ENCODE data around the gene IRX1.

IRX1 gene

DNA sequence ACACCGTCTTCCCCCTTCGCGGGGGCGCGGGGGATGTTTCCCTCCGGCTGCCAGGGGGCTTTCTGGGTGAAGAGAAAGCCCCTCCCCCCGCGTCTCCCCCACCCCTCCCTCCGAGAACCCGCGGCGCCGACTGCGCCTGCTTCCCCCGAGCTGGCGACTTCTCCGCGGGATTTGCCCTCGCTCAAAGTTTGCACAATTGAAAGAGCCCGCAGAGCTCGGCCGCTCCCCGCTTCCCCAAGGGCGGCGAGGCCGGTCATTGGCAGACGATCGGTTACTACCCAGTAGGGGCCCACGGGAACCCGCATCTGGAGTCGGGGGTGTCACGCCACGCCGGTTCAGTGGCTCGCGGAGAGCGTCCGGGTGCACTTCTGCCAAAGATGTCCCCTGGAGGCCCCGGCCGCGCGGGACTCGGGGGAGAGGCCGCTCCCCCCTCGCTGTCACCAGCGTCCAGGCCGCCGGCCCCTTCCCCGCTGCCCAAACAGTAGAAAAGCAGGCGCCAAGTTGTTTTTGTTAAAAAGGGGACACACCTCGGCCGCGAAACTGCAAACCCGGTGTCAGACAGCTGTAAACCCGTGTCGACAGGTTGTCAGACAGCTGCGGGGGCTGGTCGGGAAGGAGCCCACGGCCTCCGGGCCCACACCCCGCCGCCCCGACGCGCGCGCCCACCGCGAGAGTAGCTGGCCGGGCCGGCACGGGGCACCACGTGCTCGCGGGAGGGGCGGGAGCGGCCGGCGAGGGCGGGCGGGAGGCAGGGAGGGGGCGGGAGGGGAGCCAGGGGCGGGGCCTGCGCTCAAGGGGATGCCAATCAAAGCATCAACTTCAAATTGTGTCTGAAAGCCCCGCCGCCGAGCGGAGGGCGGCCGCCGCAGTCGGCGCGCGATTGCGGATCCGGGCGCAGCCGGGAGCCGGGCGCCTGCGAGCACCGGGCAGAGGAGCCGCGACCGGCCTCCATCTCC lies at the start of gene IRX1:
TSS of gene IRX1 (plus strand) at position 827 of the 956 bp plus-strand sequence. CDS start 274 bp downstream, outside the sequence.
- DNase-seq (ENCODE audit: low spot score) = no peak

DNA sequence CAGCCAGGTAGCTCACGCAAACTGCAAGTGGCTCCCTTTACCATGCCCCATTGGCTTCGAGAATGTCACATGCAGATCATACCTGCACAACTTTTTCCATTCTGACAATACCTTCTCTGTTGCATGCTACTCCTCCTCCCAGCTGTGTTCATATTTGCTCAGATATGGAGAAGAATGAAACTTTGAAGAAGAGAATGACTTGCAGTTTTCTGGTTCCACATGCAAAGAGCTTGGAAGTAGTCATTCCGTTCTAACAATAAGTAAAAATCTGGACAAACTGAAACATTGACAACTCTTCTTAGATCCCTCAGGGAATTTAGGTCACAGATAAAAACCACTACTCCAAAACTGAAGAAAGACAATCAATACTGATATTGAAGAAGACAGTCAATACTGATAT lies 49.6 kb upstream of the IRX1 start:
- no peak for DNase-seq (ENCODE audit: low spot score)

DNA sequence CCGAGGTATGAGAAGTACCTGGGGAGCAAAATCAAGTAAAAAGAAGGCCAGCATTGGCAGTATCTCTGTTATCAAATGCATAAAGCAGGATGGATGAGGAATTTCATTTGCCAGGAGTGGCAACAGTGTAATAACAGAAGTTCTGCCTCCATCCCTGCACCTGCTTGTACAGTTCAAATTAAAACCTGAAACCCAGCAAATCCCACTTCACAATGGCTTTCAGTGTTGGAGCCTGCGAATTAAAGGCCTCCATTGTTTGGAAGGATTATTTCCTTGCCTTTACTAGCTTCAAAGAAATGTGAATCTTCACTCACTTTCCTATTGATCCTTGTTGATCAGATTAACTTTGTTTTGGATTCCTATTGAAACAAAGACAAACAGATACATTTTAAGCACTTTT lies 31.5 kb upstream of the IRX1 start:
- DNase-seq (ENCODE audit: low spot score) = no peak

DNA sequence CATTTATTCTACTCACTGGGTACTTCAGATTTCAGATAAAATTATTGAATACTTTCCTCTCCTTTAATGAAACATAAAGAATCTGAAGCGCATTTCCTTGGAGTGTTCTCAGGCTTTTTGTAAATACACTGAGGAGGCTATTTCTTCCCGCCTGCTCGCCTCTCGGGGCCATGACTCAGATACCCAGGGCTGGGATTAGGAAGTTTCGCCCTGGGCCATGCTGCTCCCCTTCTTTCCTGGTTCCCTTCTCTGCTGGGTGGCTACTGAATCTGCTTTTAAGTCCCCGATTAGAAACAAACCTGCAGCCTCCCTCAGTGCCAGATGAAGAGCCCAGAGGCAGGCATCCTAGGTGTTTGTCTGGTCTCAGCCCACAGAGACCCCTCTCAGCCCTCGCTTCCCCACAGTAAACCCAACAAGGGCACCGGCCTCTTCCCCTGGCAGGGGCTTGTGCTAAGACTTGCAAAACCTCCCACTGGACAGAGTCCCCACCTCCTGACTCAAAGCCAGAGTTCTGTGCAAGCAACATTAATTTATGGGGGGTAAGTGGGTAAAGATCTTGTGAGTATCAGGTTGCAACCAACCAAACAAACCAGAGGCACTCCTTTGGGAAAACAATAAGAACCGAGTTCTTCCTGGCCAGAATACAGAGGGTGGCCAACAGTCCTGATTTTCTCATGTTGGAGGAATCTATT lies 30.7 kb upstream of the IRX1 start:
- no peak for DNase-seq (ENCODE audit: low spot score)

DNA sequence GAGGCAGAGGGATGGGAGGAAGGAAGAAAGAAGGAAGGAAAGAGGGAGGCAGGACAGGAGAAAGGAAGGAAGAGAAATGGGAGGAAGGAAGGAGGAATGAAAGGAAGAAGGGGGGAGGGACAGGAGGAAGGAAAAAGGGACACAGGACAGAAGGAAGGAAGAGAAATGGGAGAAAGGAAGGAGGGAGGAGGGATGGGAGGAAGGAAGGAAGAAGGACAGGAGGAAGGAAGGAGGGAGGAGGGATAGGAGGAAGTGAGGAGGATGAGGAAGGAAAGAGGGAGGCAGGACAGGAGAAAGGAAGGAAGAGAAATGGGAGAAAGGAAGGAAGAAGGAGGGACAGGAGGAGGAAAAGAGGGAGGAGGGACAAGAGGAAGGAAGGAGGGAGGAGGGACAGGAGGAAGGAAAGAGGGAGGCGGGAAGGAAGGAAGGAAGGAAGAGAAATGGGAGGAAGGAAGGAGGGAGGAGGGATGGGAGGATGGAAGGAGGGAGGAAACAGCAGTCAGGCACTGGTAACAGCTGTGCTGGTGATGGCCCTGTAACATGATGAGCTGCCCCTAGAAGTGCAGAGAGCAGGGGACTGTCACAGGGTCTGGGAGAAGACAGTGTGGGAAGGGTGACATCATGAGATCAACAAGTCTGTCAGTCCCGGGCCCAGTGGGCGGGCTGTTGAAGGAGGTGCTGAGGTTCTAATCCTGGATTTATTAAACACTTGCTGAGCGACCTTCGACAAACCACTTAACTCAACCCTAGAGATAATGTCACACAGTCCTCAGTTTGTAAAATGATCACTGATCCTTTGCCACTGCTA lies 10.7 kb upstream of the IRX1 start:
- no peak for DNase-seq (ENCODE audit: low spot score)

DNA sequence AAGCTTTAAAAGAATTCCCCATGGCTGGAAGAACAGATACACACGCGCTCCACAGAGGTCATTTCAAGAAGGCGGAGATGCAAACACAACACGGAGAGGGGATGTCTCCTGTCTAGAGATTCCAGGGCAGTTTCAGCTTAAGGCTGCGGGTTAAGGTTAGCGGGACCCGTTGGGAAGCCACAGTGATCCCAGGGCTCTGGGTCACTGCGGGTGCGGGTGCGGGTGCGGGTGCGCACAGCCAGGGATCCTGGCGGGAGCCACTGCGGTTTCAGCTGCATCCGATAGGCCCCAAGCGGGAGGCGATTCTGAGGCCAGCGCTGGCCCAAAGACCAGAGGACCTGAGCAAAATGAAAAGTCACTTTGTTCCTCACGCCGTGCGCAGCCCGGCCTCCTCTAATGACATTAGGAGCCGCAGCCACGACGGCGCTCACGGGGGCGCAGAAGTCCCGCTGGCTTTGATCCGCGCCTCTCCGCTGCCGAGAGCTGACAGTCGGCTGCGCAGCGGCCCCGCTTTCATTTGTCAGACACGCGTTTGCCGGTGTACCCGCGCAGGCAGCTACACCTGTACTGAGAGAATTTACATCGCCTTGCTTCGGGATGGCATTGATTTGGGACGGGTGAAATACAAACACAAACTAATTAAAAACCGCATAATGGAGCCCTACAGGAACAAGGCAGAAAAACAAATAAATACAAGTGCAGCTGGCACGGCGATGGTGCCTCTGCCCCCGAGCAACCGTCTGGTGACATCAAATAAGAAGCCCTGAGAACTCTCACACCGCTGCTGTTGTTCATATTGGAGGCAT lies 5.3 kb upstream of the IRX1 start:
- DNase-seq (ENCODE audit: low spot score) = no peak

DNA sequence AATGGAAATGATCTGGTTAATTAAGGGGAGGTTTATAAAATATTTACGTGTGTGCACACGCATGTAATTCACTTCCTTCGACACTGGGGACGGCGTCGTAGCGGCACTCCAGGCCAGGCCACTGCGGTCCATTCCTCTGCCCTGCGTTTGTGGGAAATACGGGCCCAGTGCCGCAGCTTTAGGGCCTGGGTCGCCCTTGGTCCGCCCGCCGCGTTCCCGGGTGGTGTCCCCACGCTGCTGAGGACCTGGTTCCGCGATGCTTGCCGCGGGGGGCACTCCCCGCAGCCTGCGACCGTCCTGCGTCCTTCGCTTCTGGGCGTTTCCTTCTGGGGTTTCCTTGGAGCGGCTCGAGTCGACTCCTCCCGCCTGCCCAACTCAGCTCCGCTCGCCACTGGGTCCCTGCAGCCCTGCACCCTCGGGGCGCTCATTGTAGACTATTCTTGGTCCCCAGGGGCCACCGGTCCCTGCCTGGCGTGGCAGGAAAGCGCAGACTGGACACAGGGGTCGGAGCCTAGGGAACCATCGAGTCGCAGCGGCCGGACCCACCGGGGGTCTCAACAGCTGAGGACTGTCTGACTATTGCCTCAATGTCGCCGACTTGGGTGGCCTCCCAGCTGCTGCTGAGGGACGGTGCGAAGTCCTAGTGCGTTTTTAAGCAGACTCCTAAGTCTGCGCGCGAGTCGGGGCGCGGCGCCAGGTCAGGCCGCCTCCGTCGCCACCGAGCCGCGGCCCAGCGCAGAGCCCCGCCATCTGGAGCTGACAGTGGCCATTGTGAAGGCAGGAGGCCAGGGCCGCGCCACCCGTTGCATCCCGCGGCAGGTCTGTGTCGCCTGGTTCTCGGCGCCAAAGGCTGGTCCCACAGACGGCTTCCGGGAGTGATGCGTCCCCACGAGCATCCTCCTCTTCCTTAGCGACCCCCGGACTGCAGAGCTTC lies 4.4 kb upstream of the IRX1 start:
- DNase-seq (ENCODE audit: low spot score) = no peak

DNA sequence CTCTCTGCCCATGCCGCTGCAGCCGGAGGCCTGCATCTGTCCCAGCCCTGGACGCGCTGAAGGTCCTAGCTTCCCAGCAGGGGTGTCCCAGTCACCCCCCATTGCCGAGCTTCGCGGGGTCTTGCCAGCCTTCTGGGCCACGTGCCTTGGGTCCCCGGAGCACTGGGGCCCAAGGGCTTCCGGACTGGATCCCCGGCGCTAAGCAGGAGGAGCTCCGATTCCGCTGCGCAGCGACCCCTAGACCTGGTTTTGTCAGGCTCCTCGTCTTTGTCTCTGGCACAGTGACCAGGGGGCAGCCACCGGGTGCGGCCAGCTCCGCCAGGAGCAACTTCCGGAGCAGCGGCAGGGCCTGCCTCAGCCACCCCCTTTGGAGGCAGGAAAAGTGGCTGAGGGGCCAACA lies 3.3 kb upstream of the IRX1 start:
- no peak for DNase-seq (ENCODE audit: low spot score)

DNA sequence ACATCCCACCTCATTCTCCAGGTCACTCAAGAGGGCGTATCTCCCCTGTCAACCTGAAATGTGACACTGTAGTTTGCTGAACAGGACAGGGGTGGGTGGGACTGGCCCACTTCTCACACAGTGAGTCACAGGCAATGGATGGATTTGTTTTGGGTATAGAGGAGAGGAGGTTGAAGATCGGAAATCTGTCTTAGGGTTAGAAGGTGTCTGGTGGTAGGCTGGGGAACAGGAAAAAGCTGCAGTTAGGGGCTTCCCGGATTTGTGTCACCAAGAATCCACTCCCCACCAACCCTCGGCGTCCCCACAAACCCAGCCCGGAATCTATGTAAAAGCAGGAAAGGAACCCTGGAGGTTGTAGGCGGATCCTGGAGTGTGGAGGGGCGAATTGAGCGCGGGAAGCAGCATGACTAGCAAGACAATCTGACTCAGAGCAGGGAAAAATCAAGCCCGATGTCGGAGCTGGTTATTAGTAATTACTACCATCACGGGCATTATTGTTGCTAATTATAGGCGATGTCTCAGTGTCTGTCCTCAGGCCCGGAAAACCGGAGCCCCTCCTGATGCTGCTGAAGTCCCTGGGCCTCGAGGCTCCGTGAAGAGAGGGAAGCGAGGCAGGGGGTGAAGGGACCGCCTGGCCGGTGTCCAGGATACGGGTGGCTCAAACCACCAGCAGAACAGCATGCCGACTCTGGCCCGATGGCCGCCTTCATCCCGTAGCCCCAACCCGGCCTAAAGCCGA lies 1.7 kb upstream of the IRX1 start:
- DNase-seq (ENCODE audit: low spot score) = no peak

DNA sequence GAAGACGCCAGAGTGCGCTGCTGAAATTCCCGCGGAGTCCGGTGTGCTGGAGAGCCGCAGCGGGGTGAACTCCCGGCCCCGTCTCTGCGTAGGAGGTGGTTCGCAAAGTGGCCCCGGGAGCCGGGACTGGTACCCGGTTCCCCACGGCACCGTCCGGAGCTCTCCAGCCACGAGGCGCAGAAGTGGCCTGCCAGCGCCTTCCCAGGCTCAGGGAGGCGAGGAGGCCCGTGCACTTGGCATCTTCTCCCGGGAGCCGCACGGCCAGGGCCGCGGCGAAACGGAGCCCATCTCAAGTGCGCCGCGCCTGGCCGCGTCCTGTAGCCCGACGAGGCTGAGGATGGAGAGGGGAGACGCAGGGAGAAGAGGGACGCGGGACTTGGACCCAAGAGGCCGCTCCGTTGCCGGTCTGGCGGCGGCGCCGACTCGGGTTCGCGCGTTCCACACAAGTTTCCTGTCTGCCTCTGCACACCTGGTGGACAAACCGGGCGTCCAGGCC lies 1.1 kb upstream of the IRX1 start:
- DNase-seq (ENCODE audit: low spot score) = no peak

DNA sequence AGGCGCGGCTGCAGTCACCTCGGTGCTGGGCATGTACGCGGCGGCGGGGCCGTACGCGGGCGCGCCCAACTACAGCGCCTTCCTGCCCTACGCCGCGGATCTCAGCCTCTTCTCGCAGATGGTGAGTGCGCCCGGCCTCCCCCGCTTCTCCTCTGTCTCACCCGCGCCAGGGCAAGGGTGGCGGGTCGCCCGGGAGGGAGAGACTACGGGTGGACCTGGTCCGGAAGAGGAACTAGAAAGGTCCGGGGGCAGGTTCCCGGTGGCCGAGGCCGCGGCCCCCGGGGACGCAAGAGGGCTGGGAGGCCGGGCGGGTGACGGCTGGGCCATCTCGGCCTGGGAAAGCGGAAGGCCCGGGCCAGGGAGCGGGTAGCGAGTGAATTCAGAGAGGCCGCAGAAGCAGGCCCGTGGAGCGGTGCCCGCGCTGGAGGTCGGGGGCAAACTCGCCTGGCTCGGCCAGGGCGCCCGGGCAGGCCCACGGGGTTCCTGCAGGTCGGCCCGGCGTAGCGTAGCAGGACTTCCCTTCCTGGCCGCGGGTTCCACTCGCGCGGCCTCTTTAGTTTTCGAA lies 711 bp downstream of the IRX1 start:
- DNase-seq (ENCODE audit: low spot score) = no peak

DNA sequence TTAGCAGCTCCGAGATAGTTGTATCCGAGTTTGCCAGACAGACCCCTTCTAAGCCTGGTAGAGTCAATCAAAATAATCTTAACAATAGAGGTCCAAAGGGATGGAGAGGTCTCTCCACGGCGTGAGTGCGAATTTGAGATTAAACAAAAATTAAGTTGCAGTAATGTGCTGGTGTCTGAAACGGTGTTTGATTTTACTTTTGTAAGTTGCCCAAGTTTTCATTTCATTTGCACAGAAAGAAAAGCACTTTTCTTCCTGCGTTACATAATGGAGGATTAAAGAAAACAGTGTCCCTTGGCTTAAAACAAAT lies 1.2 kb downstream of the IRX1 start:
- no peak for DNase-seq (ENCODE audit: low spot score)

DNA sequence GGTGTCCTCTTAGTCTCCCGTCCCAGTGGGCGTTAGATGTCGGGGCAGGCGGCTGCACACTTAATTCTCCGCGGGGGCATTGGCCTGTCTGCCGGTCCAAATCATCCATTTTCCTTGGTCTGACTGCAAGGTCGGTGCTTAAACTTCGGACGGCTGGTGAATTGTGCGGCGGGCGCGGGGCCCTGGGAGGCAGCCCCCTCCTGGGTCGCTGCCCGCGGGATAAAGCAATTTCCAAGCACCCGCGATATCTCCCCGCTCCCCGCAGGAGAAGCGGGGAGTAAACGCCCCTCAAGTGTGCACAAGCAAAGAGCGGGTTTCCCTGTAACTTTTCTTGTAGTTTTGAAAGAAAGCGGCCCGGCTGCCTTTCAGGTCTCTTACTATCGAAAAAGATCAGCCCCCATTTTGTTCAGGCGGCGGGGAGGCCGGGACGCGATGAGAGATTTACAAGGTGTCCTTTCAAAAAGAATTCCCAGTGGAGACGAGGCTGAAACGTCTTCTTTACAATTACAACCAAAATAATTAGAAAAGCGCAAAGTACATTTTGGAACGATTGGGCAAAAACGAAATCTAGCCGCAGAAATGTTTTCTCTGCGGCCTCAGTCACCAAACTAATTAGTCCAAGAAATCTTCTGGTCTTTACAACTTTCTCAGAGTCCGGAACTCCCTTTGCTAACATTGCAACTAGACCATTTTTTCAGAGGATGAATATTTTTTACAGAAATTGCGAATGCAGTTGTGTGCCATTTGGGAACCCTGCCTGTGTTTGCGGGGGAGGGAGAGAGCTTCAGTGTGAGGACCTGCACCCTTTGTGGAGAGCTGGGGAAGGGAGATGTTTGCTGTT lies 1.8 kb downstream of the IRX1 start:
- no peak for DNase-seq (ENCODE audit: low spot score)

DNA sequence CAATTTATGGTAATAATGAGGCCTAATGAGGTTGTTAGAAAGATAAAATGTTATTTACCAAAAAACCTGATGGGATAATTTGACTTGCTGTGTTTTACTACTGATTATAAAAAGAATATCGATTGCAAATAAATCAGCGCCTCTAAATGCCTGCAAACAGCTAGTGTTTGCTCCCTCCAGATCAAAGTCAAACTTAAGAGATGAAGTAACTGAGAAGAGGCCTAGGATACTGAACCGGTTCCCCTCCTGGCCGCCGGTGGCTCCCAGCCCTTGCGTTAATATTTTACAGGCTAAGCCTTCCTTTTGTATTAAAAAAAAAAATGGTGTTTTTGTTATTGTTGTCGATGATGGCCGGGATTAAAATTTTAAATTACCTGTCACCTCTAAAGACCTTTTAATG lies 2.6 kb downstream of the IRX1 start:
- DNase-seq (ENCODE audit: low spot score) = no peak

DNA sequence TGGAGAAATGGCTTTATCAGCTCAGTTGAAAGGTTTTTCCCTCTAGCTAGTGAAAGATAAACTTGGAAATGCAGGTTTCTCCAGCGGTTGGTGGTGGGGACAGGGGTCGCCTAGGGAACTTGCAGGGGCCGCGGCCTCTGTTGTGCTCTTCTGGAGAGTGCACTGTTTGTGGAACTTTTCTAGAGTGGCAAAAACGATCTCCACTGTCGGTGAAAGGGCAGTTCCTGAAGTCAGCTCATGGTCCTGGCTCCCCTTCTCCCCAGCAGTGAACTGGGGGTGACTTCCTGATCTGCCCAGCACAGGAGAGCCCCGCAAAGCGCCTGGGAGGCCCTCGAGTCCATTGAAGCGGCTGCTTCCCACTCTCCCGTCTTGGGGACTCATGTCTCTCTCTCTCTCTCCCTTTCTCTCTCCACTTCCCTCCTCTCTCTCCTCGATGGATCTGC lies 3.2 kb downstream of the IRX1 start:
- DNase-seq (ENCODE audit: low spot score) = no peak

DNA sequence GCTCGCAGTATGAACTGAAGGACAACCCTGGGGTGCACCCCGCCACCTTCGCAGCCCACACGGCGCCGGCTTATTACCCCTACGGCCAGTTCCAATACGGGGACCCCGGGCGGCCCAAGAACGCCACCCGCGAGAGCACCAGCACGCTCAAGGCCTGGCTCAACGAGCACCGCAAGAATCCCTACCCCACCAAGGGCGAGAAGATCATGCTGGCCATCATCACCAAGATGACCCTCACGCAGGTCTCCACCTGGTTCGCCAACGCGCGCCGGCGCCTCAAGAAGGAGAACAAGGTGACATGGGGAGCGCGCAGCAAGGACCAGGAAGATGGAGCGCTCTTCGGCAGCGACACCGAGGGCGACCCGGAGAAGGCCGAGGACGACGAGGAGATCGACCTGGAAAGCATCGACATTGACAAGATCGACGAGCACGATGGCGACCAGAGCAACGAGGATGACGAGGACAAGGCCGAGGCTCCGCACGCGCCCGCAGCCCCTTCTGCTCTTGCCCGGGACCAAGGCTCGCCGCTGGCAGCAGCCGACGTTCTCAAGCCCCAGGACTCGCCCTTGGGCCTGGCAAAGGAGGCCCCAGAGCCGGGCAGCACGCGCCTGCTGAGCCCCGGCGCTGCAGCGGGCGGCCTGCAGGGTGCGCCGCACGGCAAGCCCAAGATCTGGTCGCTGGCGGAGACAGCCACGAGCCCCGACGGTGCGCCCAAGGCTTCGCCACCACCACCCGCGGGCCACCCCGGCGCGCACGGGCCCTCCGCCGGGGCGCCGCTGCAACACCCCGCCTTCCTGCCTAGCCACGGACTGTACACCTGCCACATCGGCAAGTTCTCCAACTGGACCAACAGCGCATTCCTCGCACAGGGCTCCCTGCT lies 3.8 kb downstream of the IRX1 start:
- DNase-seq (ENCODE audit: low spot score) = no peak
